ENCODE results near the gene POLR3B. TPM values are rescaled to one million over a fixed set of nuclear protein-coding genes. Genes with fewer than 3 reads are reported as not detected.

POLR3B gene
- total RNA-seq, 6 donors from 2014 or later = 7.2 to 14.7 (median 10.6) TPM

GRCh38 chr12:106342397-106343213, 14.9 kb upstream of the POLR3B start:
- 37 to 43% methylated on average over 9 of the region's 9 CpGs for WGBS, 2 donors
- ATAC-seq (ENCODE audit: low FRiP score in 2 of 2) (peak; percentile 84 to 96), DNase-seq (peak in 1 of 2 donors; percentile 61)
- peaks cover 0 to 26% (median 2%) of the 10 kb centered on the region in 4 donors for H3K36me3 ChIP-seq
- no peak for TF ChIP-seq EP300 (IDR thresholded peaks at IDR 0.05)
- TF ChIP-seq, protein P1, sequence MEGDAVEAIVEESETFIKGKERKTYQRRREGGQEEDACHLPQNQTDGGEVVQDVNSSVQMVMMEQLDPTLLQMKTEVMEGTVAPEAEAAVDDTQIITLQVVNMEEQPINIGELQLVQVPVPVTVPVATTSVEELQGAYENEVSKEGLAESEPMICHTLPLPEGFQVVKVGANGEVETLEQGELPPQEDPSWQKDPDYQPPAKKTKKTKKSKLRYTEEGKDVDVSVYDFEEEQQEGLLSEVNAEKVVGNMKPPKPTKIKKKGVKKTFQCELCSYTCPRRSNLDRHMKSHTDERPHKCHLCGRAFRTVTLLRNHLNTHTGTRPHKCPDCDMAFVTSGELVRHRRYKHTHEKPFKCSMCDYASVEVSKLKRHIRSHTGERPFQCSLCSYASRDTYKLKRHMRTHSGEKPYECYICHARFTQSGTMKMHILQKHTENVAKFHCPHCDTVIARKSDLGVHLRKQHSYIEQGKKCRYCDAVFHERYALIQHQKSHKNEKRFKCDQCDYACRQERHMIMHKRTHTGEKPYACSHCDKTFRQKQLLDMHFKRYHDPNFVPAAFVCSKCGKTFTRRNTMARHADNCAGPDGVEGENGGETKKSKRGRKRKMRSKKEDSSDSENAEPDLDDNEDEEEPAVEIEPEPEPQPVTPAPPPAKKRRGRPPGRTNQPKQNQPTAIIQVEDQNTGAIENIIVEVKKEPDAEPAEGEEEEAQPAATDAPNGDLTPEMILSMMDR (IDR thresholded peaks at IDR 0.05) = no peak
- peak overlapping the region; percentile 6 to 64 (median 42) for H3K27ac ChIP-seq
- H3K9me3 ChIP-seq = no peaks in the 10 kb centered on the region
- H3K4me1 ChIP-seq = peaks cover 15 to 25% (median 21%) of the 10 kb centered on the region in 4 donors
- peak overlapping the region in 1 of 4 donors; percentile 7 for H3K4me3 ChIP-seq
- no peaks in the 10 kb centered on the region for H3K27me3 ChIP-seq

GRCh38 chr12:106343214-106343528, 14.4 kb upstream of the POLR3B start:
- ATAC-seq (ENCODE audit: low FRiP score in 2 of 2) (peak in 1 of 2 donors; percentile 15), DNase-seq (no peak)
- Histone ChIP-seq H3K27me3 (no peaks in the 10 kb centered on the region), H3K9me3 (no peaks in the 10 kb centered on the region), H3K4me3 (peak overlapping the region in 1 of 4 donors; percentile 7), H3K36me3 (peaks cover 0 to 26% (median 2%) of the 10 kb centered on the region in 4 donors), H3K27ac (peak overlapping the region; percentile 6 to 64 (median 35)), H3K4me1 (peaks cover 15 to 25% (median 21%) of the 10 kb centered on the region in 4 donors)
- WGBS, 2 donors = 75 to 85% methylated on average over 2 of the region's 2 CpGs
- no peak for TF ChIP-seq EP300 (IDR thresholded peaks at IDR 0.05)
- TF ChIP-seq POLR2A (IDR thresholded peaks at IDR 0.05) = no peak
- TF ChIP-seq POLR2AphosphoS5 (IDR thresholded peaks at IDR 0.05) = no peak
- TF ChIP-seq, protein P1 (IDR thresholded peaks at IDR 0.05) = no peak

GRCh38 chr12:106344131-106344530, 13.4 kb upstream of the POLR3B start:
- peak overlapping the region in 2 of 4 donors; percentile 28 to 64 for H3K27ac ChIP-seq
- 88 to 94% methylated on average over 5 of the region's 5 CpGs for WGBS, 2 donors
- H3K9me3 ChIP-seq = no peaks in the 10 kb centered on the region
- ATAC-seq (ENCODE audit: low FRiP score in 2 of 2) (no peak), DNase-seq (no peak)
- TF ChIP-seq POLR2AphosphoS5 (IDR thresholded peaks at IDR 0.05) (no peak), POLR2A (IDR thresholded peaks at IDR 0.05) (no peak), EP300 (IDR thresholded peaks at IDR 0.05) (no peak)
- TF ChIP-seq, protein P1 (IDR thresholded peaks at IDR 0.05) = no peak
- H3K36me3 ChIP-seq = peaks cover 0 to 22% (median 2%) of the 10 kb centered on the region in 4 donors
- H3K4me3 ChIP-seq = no peak overlapping the region
- no peaks in the 10 kb centered on the region for H3K27me3 ChIP-seq
- H3K4me1 ChIP-seq = peaks cover 15 to 25% (median 21%) of the 10 kb centered on the region in 4 donors

- peak in 1 of 2 donors; percentile 55 for DNase-seq
- no peaks in the 10 kb centered on the region for H3K9me3 ChIP-seq
- peak overlapping the region in 2 of 4 donors; percentile 26 to 64 for H3K27ac ChIP-seq
- WGBS, 2 donors = 61 to 82% methylated on average over 5 of the region's 5 CpGs
- no peak overlapping the region for H3K4me3 ChIP-seq
- peaks cover 0 to 20% (median 2%) of the 10 kb centered on the region in 4 donors for H3K36me3 ChIP-seq
- peak in 1 of 2 donors; percentile 41 for ATAC-seq (ENCODE audit: low FRiP score in 2 of 2)
- TF ChIP-seq POLR2AphosphoS5 (IDR thresholded peaks at IDR 0.05) (no peak), EP300 (IDR thresholded peaks at IDR 0.05) (no peak)
- TF ChIP-seq, protein P1 (IDR thresholded peaks at IDR 0.05) = peak; percentile 24 to 51 (median 36)
- no peaks in the 10 kb centered on the region for H3K27me3 ChIP-seq
- peaks cover 15 to 25% (median 21%) of the 10 kb centered on the region in 4 donors for H3K4me1 ChIP-seq
Measured at GRCh38 chr12:106345746-106346145, 11.8 kb upstream of the POLR3B start.
